Spleen (tissue), 7 donors: ENCODE data around the gene KCNQ4.

Experiments
- CTCF ChIP-seq, 11 experiments: fragments of 200-600 bp in 7 of 11; fragments of 450-650 bp in 4 of 11; sonication (generic) in 4 of 11; IDR thresholded peaks in 8 of 11; conservative IDR thresholded peaks in 3 of 11; 1 replicate in 7 of 11; 2 replicates in 4 of 11; pipeline versions ENCODE4 v1.4.0 to v1.8.0; 2016 to 2021; ENCODE audit warnings: antibody characterized with exemption in 11 of 11, inconsistent platforms in 4 of 11, mild to moderate bottlenecking in 1 of 11
- POLR2A ChIP-seq, 3 donors: fragments of 450-650 bp; IDR thresholded peaks; one replicate each; pipeline ENCODE4 v1.5.1; 2017; ENCODE audit warnings: antibody characterized with exemption in 3 of 3, mild to moderate bottlenecking in 1 of 3
- POLR2AphosphoS5 ChIP-seq, 3 donors: sonication (generic); formaldehyde crosslinking; IDR thresholded peaks; one replicate each; pipeline ENCODE4 v1.5.1; 2017; ENCODE audit warnings: antibody characterized with exemption in 3 of 3
- donor health status: DM: no; HTN: no; CAD: no; lungs with moderate emphysema.
- donor health status: DM: no; HTN: no; CAD: no.
- donor health status: DM: no; HTN: no; CAD: no.

DNA sequence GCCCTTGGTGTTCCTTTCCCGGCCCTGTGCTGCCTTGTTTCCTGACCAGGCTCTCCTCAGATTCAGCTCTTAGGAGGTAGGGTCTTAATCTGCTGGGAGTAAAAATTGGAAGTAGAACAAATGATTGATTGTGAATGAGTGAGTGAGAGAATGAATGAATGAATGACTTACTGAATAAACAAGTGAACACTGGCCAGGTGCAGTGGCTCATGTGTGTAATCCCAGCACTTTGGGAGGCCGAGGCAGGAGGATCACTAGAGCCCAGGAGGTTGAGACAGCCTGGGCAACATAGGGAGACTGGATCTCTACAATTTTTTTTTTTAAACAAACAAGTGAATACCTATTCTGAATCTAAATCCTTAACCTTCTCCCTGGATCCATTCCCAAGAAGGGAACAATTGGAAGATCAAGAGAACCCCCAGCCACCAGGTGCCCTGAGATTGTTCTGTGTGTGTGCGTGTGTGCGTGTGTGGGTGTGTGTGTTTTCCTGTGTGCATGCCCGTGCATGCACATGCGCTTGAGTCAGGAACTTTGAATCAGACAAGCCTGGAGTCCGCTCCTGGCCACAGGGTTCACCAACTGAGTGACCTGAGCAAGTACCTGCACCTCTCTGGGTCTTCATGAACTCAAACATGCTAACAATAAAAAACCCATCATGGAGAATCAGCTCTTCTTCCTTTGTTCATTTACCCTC, 102.9 kb downstream of the KCNQ4 start:
- TF ChIP-seq CTCF (IDR thresholded peaks at IDR 0.05 in 8 of 11, conservative IDR thresholded peaks at IDR 0.05 in 3 of 11): no peak
- no peak for TF ChIP-seq POLR2A (IDR thresholded peaks at IDR 0.05)
- TF ChIP-seq POLR2AphosphoS5 (IDR thresholded peaks at IDR 0.05): no peak
